OCI-LY1 (cell line): ENCODE measurements around the gene FCRLA.
"Not testable (repeated sequence)": the region's sequence is repeated elsewhere in the genome, so short reads cannot be mapped to it uniquely, and the experiment has no call there.

Experiments used
- H2AFZ ChIP-seq: fragments of 200-600 bp; sonication (generic), shearing (Covaris generic); 2 replicates; pipeline ENCODE4 v1.6.0; 2014; ENCODE audit warnings: antibody characterized with exemption, mild to moderate bottlenecking, low read length
- H3F3A ChIP-seq: fragments of 200-600 bp; sonication (generic), shearing (Covaris generic); 2 replicates; pipeline ENCODE4 v1.6.0; 2014; ENCODE audit warnings: mild to moderate bottlenecking, antibody characterized with exemption, low read length, moderate library complexity; ENCODE audit not compliant: insufficient read depth
- H3K27ac ChIP-seq: fragments of 200-600 bp; sonication (generic); 2 replicates; pipeline ENCODE4 v1.5.1; 2014; ENCODE audit warnings: low read length, mixed run types, mild to moderate bottlenecking, low read depth; ENCODE audit not compliant: poor library complexity, severe bottlenecking
- H3K27me3 ChIP-seq: fragments of 200-600 bp; sonication (generic); 2 replicates; pipeline ENCODE4 v1.6.0; 2014; ENCODE audit warnings: antibody characterized with exemption, mild to moderate bottlenecking, low read length, moderate library complexity; ENCODE audit not compliant: insufficient read depth
- H3K36me3 ChIP-seq: fragments of 200-600 bp; sonication (generic); 2 replicates; pipeline ENCODE4 v1.6.1; 2014; ENCODE audit warnings: mild to moderate bottlenecking, antibody characterized with exemption, low read length, moderate library complexity, mixed read lengths; ENCODE audit not compliant: insufficient read depth
- H3K4me1 ChIP-seq: fragments of 200-600 bp; sonication (generic); 2 replicates; pipeline ENCODE4 v1.5.1; 2014; ENCODE audit warnings: mild to moderate bottlenecking, low read length, moderate library complexity; ENCODE audit not compliant: insufficient read depth, severe bottlenecking
- H3K4me2 ChIP-seq: fragments of 200-600 bp; sonication (generic), shearing (Covaris generic); 2 replicates; pipeline ENCODE4 v1.6.1; 2014; ENCODE audit warnings: low read length
- H3K4me3 ChIP-seq: fragments of 200-600 bp; sonication (generic); 2 replicates; pipeline ENCODE4 v1.5.1; 2014; ENCODE audit warnings: low read length, low read depth, mild to moderate bottlenecking, mixed read lengths; ENCODE audit not compliant: poor library complexity, severe bottlenecking
- H3K79me2 ChIP-seq: fragments of 200-600 bp; shearing (Covaris generic); 2 replicates; pipeline ENCODE4 v1.6.1; 2016; ENCODE audit warnings: mixed run types, low read length, mixed read lengths; ENCODE audit not compliant: insufficient read depth
- H3K9ac ChIP-seq: fragments of 200-600 bp; sonication (generic), shearing (Covaris generic); 2 replicates; pipeline ENCODE4 v1.6.1; 2014; ENCODE audit warnings: mild to moderate bottlenecking, low read length, mixed read lengths
- H3K9me2 ChIP-seq: fragments of 200-600 bp; sonication (generic), shearing (Covaris generic); 2 replicates; pipeline ENCODE4 v1.6.1; 2014; ENCODE audit warnings: low read depth, mild to moderate bottlenecking, low read length, mixed read lengths
- H3K9me3 ChIP-seq: fragments of 200-600 bp; shearing (Covaris generic); 2 replicates; pipeline ENCODE4 v1.6.1; 2014; ENCODE audit warnings: low read length, mixed read lengths
- H4K20me1 ChIP-seq: fragments of 200-600 bp; sonication (generic), shearing (Covaris generic); 2 replicates; pipeline ENCODE4 v1.6.0; 2016; ENCODE audit warnings: mild to moderate bottlenecking, low read length; ENCODE audit not compliant: insufficient read depth
- CTCF ChIP-seq: fragments of 200-600 bp; sonication (generic), shearing (Covaris generic); IDR thresholded peaks from 2 replicates; pipeline ENCODE4 v1.5.1; 2017; ENCODE audit warnings: mild to moderate bottlenecking, antibody characterized with exemption, low read length, moderate library complexity, mixed read lengths
- EZH2 ChIP-seq: fragments of 200-600 bp; sonication (generic), shearing (Covaris generic); IDR thresholded peaks from 2 replicates; pipeline ENCODE4 v1.8.0; 2017; ENCODE audit warnings: borderline replicate concordance, mixed run types, mild to moderate bottlenecking, antibody characterized with exemption, low read length, moderate library complexity, mixed read lengths

FCRLA gene

GRCh38 chr1:161706482-161707347, at the start of gene FCRLA:
Gene FCRLA, plus strand, starts transcription at chr1:161707229. Its CDS starts 36 bp downstream, at chr1:161707265.
- Histone ChIP-seq H3K36me3 (peaks cover 41% of the 10 kb centered on the region), H3K9me3 (no peaks in the 10 kb centered on the region), H3K4me1 (peaks cover 56% of the 10 kb centered on the region), H3F3A (peaks cover 3% of the 10 kb centered on the region; the same call in 1 of the 2 replicates), H2AFZ (no peak within 1 kb of the TSS), H3K9ac (peak within 1 kb of the TSS; percentile 91), H3K4me2 (peak within 1 kb of the TSS; percentile 93), H3K9me2 (no peaks in the 10 kb centered on the region), H3K27ac (peak within 1 kb of the TSS; percentile 99), H4K20me1 (no peaks in the 10 kb centered on the region), H3K79me2 (peaks cover 41% of the 10 kb centered on the region), H3K4me3 (peak within 1 kb of the TSS; percentile 83), H3K27me3 (no peaks in the 10 kb centered on the region)
- TF ChIP-seq EZH2 (no peak), CTCF (no peak)

- not testable (repeated sequence) for H3K4me1 ChIP-seq, H3K4me2 ChIP-seq, H2AFZ ChIP-seq, H4K20me1 ChIP-seq, H3K27ac ChIP-seq, H3F3A ChIP-seq, H3K36me3 ChIP-seq, H3K9me3 ChIP-seq, H3K9me2 ChIP-seq, H3K79me2 ChIP-seq, H3K9ac ChIP-seq, H3K27me3 ChIP-seq, H3K4me3 ChIP-seq
Measured at GRCh38 chr1:161658524-161658923, 48.5 kb upstream of the FCRLA start.

GRCh38 chr1:161661660-161662311, 45.2 kb upstream of the FCRLA start:
- H3K4me1 ChIP-seq, H3F3A ChIP-seq, H3K27me3 ChIP-seq, H3K27ac ChIP-seq, H2AFZ ChIP-seq, H3K4me3 ChIP-seq, H3K9me3 ChIP-seq, H3K79me2 ChIP-seq, H3K9ac ChIP-seq, H3K36me3 ChIP-seq, H3K9me2 ChIP-seq, H4K20me1 ChIP-seq: not testable (repeated sequence)
- peak overlapping the region; percentile 36; the same call in 1 of the 2 replicates for H3K4me2 ChIP-seq

- H3K9ac ChIP-seq, H3K9me3 ChIP-seq, H3K27me3 ChIP-seq, H3K9me2 ChIP-seq, H2AFZ ChIP-seq, H3K4me1 ChIP-seq, H4K20me1 ChIP-seq, H3F3A ChIP-seq, H3K36me3 ChIP-seq, H3K79me2 ChIP-seq: not testable (repeated sequence)
- Histone ChIP-seq H3K27ac (peak within 1 kb of the TSS; percentile 54), H3K4me3 (peak within 1 kb of the TSS; percentile 56), H3K4me2 (peak within 1 kb of the TSS; percentile 46; the same call in 1 of the 2 replicates)
Measured at GRCh38 chr1:161662684-161663339, 44.2 kb upstream of the FCRLA start, which contains the start of gene FCGR2B. Gene FCGR2B, plus strand, starts transcription at chr1:161663143. Its CDS starts 99 bp downstream, at chr1:161663242.

- H3K9me2 ChIP-seq, H3K4me1 ChIP-seq, H3F3A ChIP-seq, H3K9ac ChIP-seq, H3K79me2 ChIP-seq, H3K27me3 ChIP-seq, H2AFZ ChIP-seq, H3K9me3 ChIP-seq, H4K20me1 ChIP-seq, H3K36me3 ChIP-seq: not testable (repeated sequence)
- Histone ChIP-seq H3K4me2 (peak overlapping the region; percentile 46; the same call in 1 of the 2 replicates), H3K4me3 (peak overlapping the region; percentile 56), H3K27ac (peak overlapping the region; percentile 54)
Measured at GRCh38 chr1:161663569-161663968, 43.5 kb upstream of the FCRLA start.

GRCh38 chr1:161664689-161665088, 42.3 kb upstream of the FCRLA start:
- H2AFZ ChIP-seq, H3K4me3 ChIP-seq, H3K4me2 ChIP-seq, H3K9ac ChIP-seq, H3K9me2 ChIP-seq, H4K20me1 ChIP-seq, H3F3A ChIP-seq, H3K79me2 ChIP-seq, H3K9me3 ChIP-seq, H3K4me1 ChIP-seq, H3K27me3 ChIP-seq, H3K27ac ChIP-seq, H3K36me3 ChIP-seq: not testable (repeated sequence)
